WTC11 (cell line): Measurements from ENCODE around the gene GRM3. TPM values are rescaled to one million over a fixed set of nuclear protein-coding genes. Genes with fewer than 3 reads are reported as not detected.

Source experiments
- ATAC-seq: fragments of 200-7000 bp; cut with Tn5 transposase; 2 replicates; pipeline ENCODE4 v1.10.0; 2021; ENCODE audit warnings: mild to moderate bottlenecking, moderate library complexity
- CTCF ChIA-PET: fragments of 300-600 bp; sonication (Branson Sonifier 250); formaldehyde crosslinking; loops from one replicate; lab custom pipeline; 2021; ENCODE audit warnings: antibody characterized with exemption; lab: Charles Lee
- POLR2A ChIA-PET: fragments of 350-600 bp; sonication (Branson Sonifier 250); formaldehyde crosslinking; loops from one replicate; lab custom pipeline; 2021; ENCODE audit warnings: antibody characterized with exemption; lab: Charles Lee
- DNase-seq: peaks from one replicate; pipeline ENCODE4 v3.0.0; 2021; ENCODE audit warnings: low spot score
- H3K27ac Mint-ChIP-seq: 2 replicates; pipeline ENCODE4 v1.8.0; 2021; ENCODE audit warnings: mixed read lengths
- H3K27me3 Mint-ChIP-seq: 2 replicates; pipeline ENCODE4 v1.8.0; 2021; ENCODE audit warnings: low read depth, mild to moderate bottlenecking, moderate library complexity, mixed read lengths
- H3K36me3 Mint-ChIP-seq: 2 replicates; pipeline ENCODE4 v1.8.0; 2021; ENCODE audit warnings: mixed read lengths
- H3K4me1 Mint-ChIP-seq: 2 replicates; pipeline ENCODE4 v1.8.0; 2022; ENCODE audit warnings: mixed read lengths
- H3K4me3 Mint-ChIP-seq: 2 replicates; pipeline ENCODE4 v1.8.0; 2021; ENCODE audit warnings: mild to moderate bottlenecking, moderate library complexity, mixed read lengths
- H3K9me3 Mint-ChIP-seq: 2 replicates; pipeline ENCODE4 v1.8.0; 2021; ENCODE audit warnings: mixed read lengths
- CREM ChIP-seq: sonication (generic); formaldehyde crosslinking; IDR thresholded peaks from 2 replicates; pipeline ENCODE4 v1.8.1; 2022; ENCODE audit warnings: mild to moderate bottlenecking, missing genetic modification reagents, moderate library complexity
- EMX1 ChIP-seq: fragments of 250-450 bp; sonication (Bioruptor Pico); IDR thresholded peaks from 2 replicates; pipeline ENCODE4 v1.8.0; 2021; ENCODE audit warnings: mild to moderate bottlenecking
- FOXP1 ChIP-seq: sonication (generic); formaldehyde crosslinking; IDR thresholded peaks from 2 replicates; pipeline ENCODE4 v1.8.0; 2022; ENCODE audit warnings: missing genetic modification reagents, mild to moderate bottlenecking, moderate library complexity, borderline replicate concordance
- GRHL2 ChIP-seq: fragments of 250-450 bp; sonication (Bioruptor Pico); IDR thresholded peaks from 2 replicates; pipeline ENCODE4 v1.8.0; 2022; ENCODE audit warnings: mild to moderate bottlenecking, moderate library complexity; ENCODE audit not compliant: insufficient replicate concordance, severe bottlenecking
- MYBL2 ChIP-seq: sonication (generic); formaldehyde crosslinking; IDR thresholded peaks from 2 replicates; pipeline ENCODE4 v1.8.1; 2023; ENCODE audit warnings: mild to moderate bottlenecking, moderate library complexity, missing genetic modification reagents
- NR2C2 ChIP-seq: sonication (generic); formaldehyde crosslinking; IDR thresholded peaks from 2 replicates; pipeline ENCODE4 v1.8.0; 2022; ENCODE audit warnings: mild to moderate bottlenecking, missing genetic modification reagents
- TCF7 ChIP-seq: sonication (generic); formaldehyde crosslinking; IDR thresholded peaks from 2 replicates; pipeline ENCODE4 v1.8.0; 2022; ENCODE audit warnings: mild to moderate bottlenecking, low read depth, missing genetic modification reagents, moderate library complexity
- ZBTB21 ChIP-seq: sonication (generic); formaldehyde crosslinking; IDR thresholded peaks from 2 replicates; pipeline ENCODE4 v1.8.1; 2023; ENCODE audit warnings: mild to moderate bottlenecking, missing genetic modification reagents, borderline replicate concordance
- total RNA-seq: library from RNA; stranded (reverse); gene quantifications from 3 replicates; pipeline ENCODE4 v1.2.3, GENCODE V29; 2021
- TF ChIP-seq, protein P1 (sequence below): fragments of 250-450 bp; sonication (Bioruptor Pico); IDR thresholded peaks from 2 replicates; pipeline ENCODE4 v1.9.0; 2021; ENCODE audit warnings: mild to moderate bottlenecking
- TF ChIP-seq, protein P2 (sequence below): sonication (generic); formaldehyde crosslinking; IDR thresholded peaks from 2 replicates; pipeline ENCODE4 v1.8.1; 2023; ENCODE audit warnings: mild to moderate bottlenecking, missing genetic modification reagents
- TF ChIP-seq, protein P3 (sequence below): fragments of 250-450 bp; sonication (Bioruptor Pico); IDR thresholded peaks from 2 replicates; pipeline ENCODE4 v2.1.2; 2022; ENCODE audit warnings: mild to moderate bottlenecking, moderate library complexity
- TF ChIP-seq, protein P4 (sequence below): sonication (generic); formaldehyde crosslinking; IDR thresholded peaks from 2 replicates; pipeline ENCODE4 v1.8.0; 2022; ENCODE audit warnings: missing genetic modification reagents
- TF ChIP-seq, protein P5 (sequence below): sonication (generic); formaldehyde crosslinking; IDR thresholded peaks from 2 replicates; pipeline ENCODE4 v1.8.0; 2023; ENCODE audit warnings: missing genetic modification reagents, mild to moderate bottlenecking, borderline replicate concordance
- TF ChIP-seq, protein P6 (sequence below): sonication (generic); formaldehyde crosslinking; IDR thresholded peaks from 2 replicates; pipeline ENCODE4 v1.8.0; 2022; ENCODE audit warnings: mild to moderate bottlenecking, missing genetic modification reagents
- TF ChIP-seq, protein P7 (sequence below): fragments of 250-450 bp; sonication (Bioruptor Pico); IDR thresholded peaks from 2 replicates; pipeline ENCODE4 v1.8.0; 2021; ENCODE audit warnings: mild to moderate bottlenecking

The GRM3 gene
- total RNA-seq, 1 experiment from 2014 or later = 0.94 TPM

DNA sequence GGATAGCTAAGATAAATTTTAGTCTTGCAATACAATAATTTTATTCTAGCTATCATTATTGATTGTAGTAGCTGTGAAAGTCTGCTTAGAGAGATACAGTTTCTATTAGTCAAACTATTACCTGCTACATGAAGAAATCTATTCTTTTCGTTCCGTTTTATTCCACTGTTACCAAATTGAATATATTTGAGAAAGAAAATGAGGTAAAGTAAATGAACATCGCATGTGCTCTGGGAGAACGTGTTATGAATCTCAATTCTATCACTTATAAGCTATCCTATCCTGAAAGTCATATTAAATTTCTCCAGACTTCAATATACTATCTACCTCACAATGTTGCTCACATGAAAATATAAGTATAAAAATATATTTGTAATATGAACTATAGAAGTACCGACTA, 21.3 kb downstream of the GRM3 start (continued):
- TF ChIP-seq, protein P1, sequence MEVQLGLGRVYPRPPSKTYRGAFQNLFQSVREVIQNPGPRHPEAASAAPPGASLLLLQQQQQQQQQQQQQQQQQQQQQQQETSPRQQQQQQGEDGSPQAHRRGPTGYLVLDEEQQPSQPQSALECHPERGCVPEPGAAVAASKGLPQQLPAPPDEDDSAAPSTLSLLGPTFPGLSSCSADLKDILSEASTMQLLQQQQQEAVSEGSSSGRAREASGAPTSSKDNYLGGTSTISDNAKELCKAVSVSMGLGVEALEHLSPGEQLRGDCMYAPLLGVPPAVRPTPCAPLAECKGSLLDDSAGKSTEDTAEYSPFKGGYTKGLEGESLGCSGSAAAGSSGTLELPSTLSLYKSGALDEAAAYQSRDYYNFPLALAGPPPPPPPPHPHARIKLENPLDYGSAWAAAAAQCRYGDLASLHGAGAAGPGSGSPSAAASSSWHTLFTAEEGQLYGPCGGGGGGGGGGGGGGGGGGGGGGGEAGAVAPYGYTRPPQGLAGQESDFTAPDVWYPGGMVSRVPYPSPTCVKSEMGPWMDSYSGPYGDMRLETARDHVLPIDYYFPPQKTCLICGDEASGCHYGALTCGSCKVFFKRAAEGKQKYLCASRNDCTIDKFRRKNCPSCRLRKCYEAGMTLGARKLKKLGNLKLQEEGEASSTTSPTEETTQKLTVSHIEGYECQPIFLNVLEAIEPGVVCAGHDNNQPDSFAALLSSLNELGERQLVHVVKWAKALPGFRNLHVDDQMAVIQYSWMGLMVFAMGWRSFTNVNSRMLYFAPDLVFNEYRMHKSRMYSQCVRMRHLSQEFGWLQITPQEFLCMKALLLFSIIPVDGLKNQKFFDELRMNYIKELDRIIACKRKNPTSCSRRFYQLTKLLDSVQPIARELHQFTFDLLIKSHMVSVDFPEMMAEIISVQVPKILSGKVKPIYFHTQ = no peak
- TF ChIP-seq GRHL2 (CRISPR knock-in tag) = no peak

DNA sequence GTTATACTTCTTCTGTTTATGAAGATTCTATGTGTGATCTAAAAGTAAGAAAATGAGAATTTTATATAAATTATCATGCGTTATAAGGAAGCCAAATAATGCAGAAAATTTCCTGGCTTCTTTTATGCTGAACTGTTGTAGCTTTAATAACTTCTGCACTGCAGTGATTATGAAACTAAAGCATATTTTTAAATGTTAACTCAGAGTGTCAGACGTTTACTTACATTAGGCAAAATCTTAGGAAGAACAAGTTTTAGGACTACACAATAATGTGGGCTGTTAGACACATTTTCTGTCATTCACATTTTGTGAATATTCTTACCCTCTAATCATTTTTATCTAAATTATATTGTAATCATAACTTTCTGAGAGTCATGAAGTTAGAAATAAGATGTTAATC, 22.0 kb downstream of the GRM3 start:
- DNase-seq = no peak
- CTCF ChIA-PET = interaction anchor here (1.1 to 4.4 kb wide), 3 partner anchors 10 to 240 kb away, joined by 3 to 57 read pairs (median 37); no protein-coding TSS in a partner anchor
- Mint-ChIP-seq H3K36me3 (no peaks in the 10 kb centered on the region), H3K27ac (no peak overlapping the region), H3K4me1 (peaks cover 20% of the 10 kb centered on the region), H3K9me3 (no peaks in the 10 kb centered on the region), H3K27me3 (no peaks in the 10 kb centered on the region), H3K4me3 (no peak overlapping the region)
- TF ChIP-seq EMX1 (CRISPR knock-in tag) = no peak
- no peak for TF ChIP-seq CREM (CRISPR knock-in tag)
- POLR2A ChIA-PET = no interaction called here
- ATAC-seq = no peak

DNA sequence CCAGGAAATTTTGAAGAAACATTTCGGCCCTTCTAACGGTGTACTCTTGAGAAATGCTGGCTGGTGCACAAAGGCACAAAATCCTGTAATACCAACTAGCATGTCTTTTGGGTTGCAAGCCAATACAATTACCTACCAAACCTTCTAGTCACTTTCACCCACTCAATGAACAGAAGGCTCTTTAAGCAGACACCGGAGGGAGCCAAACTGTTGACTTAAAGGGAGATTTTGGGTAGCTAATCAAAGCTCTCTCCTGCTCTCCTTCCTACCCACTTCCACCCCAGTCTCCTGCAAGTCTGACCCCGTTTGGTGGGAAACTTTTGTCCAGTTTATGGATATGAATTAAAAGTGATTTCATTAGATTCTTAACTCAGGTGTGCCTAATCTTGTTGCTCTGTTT, 24.0 kb downstream of the GRM3 start:
- no peaks in the 10 kb centered on the region for H3K27me3 Mint-ChIP-seq
- no peak for TF ChIP-seq TCF7 (CRISPR knock-in tag)
- TF ChIP-seq, protein P2, sequence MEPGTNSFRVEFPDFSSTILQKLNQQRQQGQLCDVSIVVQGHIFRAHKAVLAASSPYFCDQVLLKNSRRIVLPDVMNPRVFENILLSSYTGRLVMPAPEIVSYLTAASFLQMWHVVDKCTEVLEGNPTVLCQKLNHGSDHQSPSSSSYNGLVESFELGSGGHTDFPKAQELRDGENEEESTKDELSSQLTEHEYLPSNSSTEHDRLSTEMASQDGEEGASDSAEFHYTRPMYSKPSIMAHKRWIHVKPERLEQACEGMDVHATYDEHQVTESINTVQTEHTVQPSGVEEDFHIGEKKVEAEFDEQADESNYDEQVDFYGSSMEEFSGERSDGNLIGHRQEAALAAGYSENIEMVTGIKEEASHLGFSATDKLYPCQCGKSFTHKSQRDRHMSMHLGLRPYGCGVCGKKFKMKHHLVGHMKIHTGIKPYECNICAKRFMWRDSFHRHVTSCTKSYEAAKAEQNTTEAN (CRISPR knock-in tag) = no peak
- TF ChIP-seq, protein P3, sequence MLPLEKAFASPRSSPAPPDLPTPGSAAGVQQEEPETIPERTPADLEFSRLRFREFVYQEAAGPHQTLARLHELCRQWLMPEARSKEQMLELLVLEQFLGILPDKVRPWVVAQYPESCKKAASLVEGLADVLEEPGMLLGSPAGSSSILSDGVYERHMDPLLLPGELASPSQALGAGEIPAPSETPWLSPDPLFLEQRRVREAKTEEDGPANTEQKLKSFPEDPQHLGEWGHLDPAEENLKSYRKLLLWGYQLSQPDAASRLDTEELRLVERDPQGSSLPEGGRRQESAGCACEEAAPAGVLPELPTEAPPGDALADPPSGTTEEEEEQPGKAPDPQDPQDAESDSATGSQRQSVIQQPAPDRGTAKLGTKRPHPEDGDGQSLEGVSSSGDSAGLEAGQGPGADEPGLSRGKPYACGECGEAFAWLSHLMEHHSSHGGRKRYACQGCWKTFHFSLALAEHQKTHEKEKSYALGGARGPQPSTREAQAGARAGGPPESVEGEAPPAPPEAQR (CRISPR knock-in tag) = no peak
- TF ChIP-seq, protein P4, sequence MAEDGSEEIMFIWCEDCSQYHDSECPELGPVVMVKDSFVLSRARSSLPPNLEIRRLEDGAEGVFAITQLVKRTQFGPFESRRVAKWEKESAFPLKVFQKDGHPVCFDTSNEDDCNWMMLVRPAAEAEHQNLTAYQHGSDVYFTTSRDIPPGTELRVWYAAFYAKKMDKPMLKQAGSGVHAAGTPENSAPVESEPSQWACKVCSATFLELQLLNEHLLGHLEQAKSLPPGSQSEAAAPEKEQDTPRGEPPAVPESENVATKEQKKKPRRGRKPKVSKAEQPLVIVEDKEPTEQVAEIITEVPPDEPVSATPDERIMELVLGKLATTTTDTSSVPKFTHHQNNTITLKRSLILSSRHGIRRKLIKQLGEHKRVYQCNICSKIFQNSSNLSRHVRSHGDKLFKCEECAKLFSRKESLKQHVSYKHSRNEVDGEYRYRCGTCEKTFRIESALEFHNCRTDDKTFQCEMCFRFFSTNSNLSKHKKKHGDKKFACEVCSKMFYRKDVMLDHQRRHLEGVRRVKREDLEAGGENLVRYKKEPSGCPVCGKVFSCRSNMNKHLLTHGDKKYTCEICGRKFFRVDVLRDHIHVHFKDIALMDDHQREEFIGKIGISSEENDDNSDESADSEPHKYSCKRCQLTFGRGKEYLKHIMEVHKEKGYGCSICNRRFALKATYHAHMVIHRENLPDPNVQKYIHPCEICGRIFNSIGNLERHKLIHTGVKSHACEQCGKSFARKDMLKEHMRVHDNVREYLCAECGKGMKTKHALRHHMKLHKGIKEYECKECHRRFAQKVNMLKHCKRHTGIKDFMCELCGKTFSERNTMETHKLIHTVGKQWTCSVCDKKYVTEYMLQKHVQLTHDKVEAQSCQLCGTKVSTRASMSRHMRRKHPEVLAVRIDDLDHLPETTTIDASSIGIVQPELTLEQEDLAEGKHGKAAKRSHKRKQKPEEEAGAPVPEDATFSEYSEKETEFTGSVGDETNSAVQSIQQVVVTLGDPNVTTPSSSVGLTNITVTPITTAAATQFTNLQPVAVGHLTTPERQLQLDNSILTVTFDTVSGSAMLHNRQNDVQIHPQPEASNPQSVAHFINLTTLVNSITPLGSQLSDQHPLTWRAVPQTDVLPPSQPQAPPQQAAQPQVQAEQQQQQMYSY (CRISPR knock-in tag) = no peak
- TF ChIP-seq, protein P5, sequence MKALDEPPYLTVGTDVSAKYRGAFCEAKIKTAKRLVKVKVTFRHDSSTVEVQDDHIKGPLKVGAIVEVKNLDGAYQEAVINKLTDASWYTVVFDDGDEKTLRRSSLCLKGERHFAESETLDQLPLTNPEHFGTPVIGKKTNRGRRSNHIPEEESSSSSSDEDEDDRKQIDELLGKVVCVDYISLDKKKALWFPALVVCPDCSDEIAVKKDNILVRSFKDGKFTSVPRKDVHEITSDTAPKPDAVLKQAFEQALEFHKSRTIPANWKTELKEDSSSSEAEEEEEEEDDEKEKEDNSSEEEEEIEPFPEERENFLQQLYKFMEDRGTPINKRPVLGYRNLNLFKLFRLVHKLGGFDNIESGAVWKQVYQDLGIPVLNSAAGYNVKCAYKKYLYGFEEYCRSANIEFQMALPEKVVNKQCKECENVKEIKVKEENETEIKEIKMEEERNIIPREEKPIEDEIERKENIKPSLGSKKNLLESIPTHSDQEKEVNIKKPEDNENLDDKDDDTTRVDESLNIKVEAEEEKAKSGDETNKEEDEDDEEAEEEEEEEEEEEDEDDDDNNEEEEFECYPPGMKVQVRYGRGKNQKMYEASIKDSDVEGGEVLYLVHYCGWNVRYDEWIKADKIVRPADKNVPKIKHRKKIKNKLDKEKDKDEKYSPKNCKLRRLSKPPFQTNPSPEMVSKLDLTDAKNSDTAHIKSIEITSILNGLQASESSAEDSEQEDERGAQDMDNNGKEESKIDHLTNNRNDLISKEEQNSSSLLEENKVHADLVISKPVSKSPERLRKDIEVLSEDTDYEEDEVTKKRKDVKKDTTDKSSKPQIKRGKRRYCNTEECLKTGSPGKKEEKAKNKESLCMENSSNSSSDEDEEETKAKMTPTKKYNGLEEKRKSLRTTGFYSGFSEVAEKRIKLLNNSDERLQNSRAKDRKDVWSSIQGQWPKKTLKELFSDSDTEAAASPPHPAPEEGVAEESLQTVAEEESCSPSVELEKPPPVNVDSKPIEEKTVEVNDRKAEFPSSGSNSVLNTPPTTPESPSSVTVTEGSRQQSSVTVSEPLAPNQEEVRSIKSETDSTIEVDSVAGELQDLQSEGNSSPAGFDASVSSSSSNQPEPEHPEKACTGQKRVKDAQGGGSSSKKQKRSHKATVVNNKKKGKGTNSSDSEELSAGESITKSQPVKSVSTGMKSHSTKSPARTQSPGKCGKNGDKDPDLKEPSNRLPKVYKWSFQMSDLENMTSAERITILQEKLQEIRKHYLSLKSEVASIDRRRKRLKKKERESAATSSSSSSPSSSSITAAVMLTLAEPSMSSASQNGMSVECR = no peak
- no peak for TF ChIP-seq FOXP1 (CRISPR knock-in tag)
- no peak for TF ChIP-seq NR2C2 (CRISPR knock-in tag)
- TF ChIP-seq, protein P6, sequence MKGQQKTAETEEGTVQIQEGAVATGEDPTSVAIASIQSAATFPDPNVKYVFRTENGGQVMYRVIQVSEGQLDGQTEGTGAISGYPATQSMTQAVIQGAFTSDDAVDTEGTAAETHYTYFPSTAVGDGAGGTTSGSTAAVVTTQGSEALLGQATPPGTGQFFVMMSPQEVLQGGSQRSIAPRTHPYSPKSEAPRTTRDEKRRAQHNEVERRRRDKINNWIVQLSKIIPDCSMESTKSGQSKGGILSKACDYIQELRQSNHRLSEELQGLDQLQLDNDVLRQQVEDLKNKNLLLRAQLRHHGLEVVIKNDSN (CRISPR knock-in tag) = no peak
- TF ChIP-seq, protein P7, sequence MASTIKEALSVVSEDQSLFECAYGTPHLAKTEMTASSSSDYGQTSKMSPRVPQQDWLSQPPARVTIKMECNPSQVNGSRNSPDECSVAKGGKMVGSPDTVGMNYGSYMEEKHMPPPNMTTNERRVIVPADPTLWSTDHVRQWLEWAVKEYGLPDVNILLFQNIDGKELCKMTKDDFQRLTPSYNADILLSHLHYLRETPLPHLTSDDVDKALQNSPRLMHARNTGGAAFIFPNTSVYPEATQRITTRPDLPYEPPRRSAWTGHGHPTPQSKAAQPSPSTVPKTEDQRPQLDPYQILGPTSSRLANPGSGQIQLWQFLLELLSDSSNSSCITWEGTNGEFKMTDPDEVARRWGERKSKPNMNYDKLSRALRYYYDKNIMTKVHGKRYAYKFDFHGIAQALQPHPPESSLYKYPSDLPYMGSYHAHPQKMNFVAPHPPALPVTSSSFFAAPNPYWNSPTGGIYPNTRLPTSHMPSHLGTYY (CRISPR knock-in tag) = no peak
- no peak for TF ChIP-seq MYBL2 (CRISPR knock-in tag)
- no peak for TF ChIP-seq ZBTB21 (CRISPR knock-in tag)
- TF ChIP-seq, all 79 proteins: peak for 0
- ChIA-PET CTCF (interaction anchor here (0.6 to 4.4 kb wide), 13 partner anchors 8 to 1386 kb away, joined by 3 to 57 read pairs (median 4); no protein-coding TSS in a partner anchor), POLR2A (no interaction called here)
- no peak overlapping the region for H3K27ac Mint-ChIP-seq
- DNase-seq (peak; percentile 22), ATAC-seq (peak; percentile 93)
- no peak overlapping the region for H3K4me3 Mint-ChIP-seq
- no peaks in the 10 kb centered on the region for H3K9me3 Mint-ChIP-seq
- peaks cover 20% of the 10 kb centered on the region for H3K4me1 Mint-ChIP-seq
- H3K36me3 Mint-ChIP-seq = no peaks in the 10 kb centered on the region
